ENCODE measurements around the gene TENM3. TPM values are rescaled to one million over a fixed set of nuclear protein-coding genes. Genes with fewer than 3 reads are reported as not detected.

TENM3 gene
- total and polyA plus RNA-seq, 2 donors from 2014 or later, result 0.58 to 6.8 TPM

- Histone ChIP-seq H3K27ac (ENCODE audit: low read depth in 2 of 2, low read length in 2 of 2) (no peak overlapping the region), H3K36me3 (ENCODE audit: control insufficient read depth in 2 of 3, insufficient read depth in 3 of 3, low read length in 3 of 3) (no peaks in the 10 kb centered on the region), H3K4me1 (ENCODE audit: control insufficient read depth in 2 of 3, insufficient read depth in 2 of 3, low read depth in 1 of 3, low read length in 3 of 3) (no peaks in the 10 kb centered on the region), H3K4me3 (ENCODE audit: low read length in 3 of 3) (no peak overlapping the region), H3K9me3 (ENCODE audit: control insufficient read depth in 2 of 3, insufficient read depth in 1 of 3, low read length in 3 of 3) (no peaks in the 10 kb centered on the region), H3K9ac (ENCODE audit: low read length in 3 of 3) (no peak overlapping the region), H3K27me3 (ENCODE audit: control insufficient read depth, insufficient read depth, low read length) (no peaks in the 10 kb centered on the region)
- no peak for TF ChIP-seq CTCF (IDR thresholded peaks at IDR 0.05; ENCODE audit: borderline replicate concordance, extremely low read depth, insufficient read depth)
- FAIRE-seq (no peak), DNase-seq (peak in 1 of 5 donors; percentile 43)
- intact Hi-C loops (cut with DNase I), result no loop called here
Measured at GRCh38 chr4:182749667-182750167, 506.5 kb downstream of the TENM3 start.

- Histone ChIP-seq H3K9ac (ENCODE audit: low read length in 3 of 3) (no peak overlapping the region), H3K27ac (ENCODE audit: low read depth in 2 of 2, low read length in 2 of 2) (no peak overlapping the region), H3K4me1 (ENCODE audit: control insufficient read depth in 2 of 3, insufficient read depth in 2 of 3, low read depth in 1 of 3, low read length in 3 of 3) (no peaks in the 10 kb centered on the region), H3K4me3 (ENCODE audit: low read length in 3 of 3) (no peak overlapping the region), H3K9me3 (ENCODE audit: control insufficient read depth in 2 of 3, insufficient read depth in 1 of 3, low read length in 3 of 3) (no peaks in the 10 kb centered on the region), H3K36me3 (ENCODE audit: control insufficient read depth in 2 of 3, insufficient read depth in 3 of 3, low read length in 3 of 3) (no peaks in the 10 kb centered on the region), H3K27me3 (ENCODE audit: control insufficient read depth, insufficient read depth, low read length) (no peaks in the 10 kb centered on the region)
- intact Hi-C loops (cut with DNase I), result no loop called here
- no peak for FAIRE-seq
- no peak for DNase-seq
- no peak for TF ChIP-seq CTCF (IDR thresholded peaks at IDR 0.05; ENCODE audit: borderline replicate concordance, extremely low read depth, insufficient read depth)
Measured at GRCh38 chr4:182752158-182752910, 509.1 kb downstream of the TENM3 start.

GRCh38 chr4:182754895-182755294 lies 511.7 kb downstream of the TENM3 start:
- intact Hi-C loops (cut with DNase I), result no loop called here
- Histone ChIP-seq H3K9ac (ENCODE audit: low read length in 3 of 3) (no peak overlapping the region), H3K9me3 (ENCODE audit: control insufficient read depth in 2 of 3, insufficient read depth in 1 of 3, low read length in 3 of 3) (no peaks in the 10 kb centered on the region), H3K36me3 (ENCODE audit: control insufficient read depth in 2 of 3, insufficient read depth in 3 of 3, low read length in 3 of 3) (no peaks in the 10 kb centered on the region), H3K27me3 (ENCODE audit: control insufficient read depth, insufficient read depth, low read length) (no peaks in the 10 kb centered on the region), H3K4me3 (ENCODE audit: low read length in 3 of 3) (no peak overlapping the region), H3K27ac (ENCODE audit: low read depth in 2 of 2, low read length in 2 of 2) (no peak overlapping the region), H3K4me1 (ENCODE audit: control insufficient read depth in 2 of 3, insufficient read depth in 2 of 3, low read depth in 1 of 3, low read length in 3 of 3) (no peaks in the 10 kb centered on the region)
- no peak for TF ChIP-seq CTCF (IDR thresholded peaks at IDR 0.05; ENCODE audit: borderline replicate concordance, extremely low read depth, insufficient read depth)
- FAIRE-seq, result no peak
- DNase-seq, result no peak
